ENCODE measurements around the gene MUTYH. TPM values are rescaled to one million over a fixed set of nuclear protein-coding genes. Genes with fewer than 3 reads are reported as not detected.

MUTYH gene
- total RNA-seq, 1 donor from 2014 or later = 34.9 TPM

DNA sequence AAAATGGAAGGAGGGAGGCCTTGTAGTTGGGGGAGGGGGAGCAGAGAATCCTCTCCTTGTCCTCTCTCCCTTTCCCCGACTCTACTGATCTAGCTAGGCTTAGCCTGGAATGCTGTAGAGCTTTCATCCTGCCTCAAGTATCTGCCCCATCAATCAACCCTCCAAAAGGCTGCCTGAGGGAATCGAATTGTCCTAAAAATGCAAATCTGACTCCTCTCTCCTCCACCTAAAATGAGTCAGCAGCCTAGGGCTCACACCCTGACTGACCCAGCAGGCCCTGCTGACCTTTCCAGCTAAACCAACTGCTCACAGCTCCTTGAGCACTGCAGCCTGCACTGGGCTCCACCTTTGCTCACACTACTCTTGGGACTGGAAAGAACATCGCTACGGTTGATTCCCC, 10.8 kb downstream of the MUTYH start:
- peaks cover 9% of the 10 kb centered on the region for H3K27me3 ChIP-seq (ENCODE audit: control insufficient read depth, insufficient read depth, low read length)
- H3K4me3 ChIP-seq (ENCODE audit: low read depth, low read length) = no peak overlapping the region
- TF ChIP-seq, protein P1, sequence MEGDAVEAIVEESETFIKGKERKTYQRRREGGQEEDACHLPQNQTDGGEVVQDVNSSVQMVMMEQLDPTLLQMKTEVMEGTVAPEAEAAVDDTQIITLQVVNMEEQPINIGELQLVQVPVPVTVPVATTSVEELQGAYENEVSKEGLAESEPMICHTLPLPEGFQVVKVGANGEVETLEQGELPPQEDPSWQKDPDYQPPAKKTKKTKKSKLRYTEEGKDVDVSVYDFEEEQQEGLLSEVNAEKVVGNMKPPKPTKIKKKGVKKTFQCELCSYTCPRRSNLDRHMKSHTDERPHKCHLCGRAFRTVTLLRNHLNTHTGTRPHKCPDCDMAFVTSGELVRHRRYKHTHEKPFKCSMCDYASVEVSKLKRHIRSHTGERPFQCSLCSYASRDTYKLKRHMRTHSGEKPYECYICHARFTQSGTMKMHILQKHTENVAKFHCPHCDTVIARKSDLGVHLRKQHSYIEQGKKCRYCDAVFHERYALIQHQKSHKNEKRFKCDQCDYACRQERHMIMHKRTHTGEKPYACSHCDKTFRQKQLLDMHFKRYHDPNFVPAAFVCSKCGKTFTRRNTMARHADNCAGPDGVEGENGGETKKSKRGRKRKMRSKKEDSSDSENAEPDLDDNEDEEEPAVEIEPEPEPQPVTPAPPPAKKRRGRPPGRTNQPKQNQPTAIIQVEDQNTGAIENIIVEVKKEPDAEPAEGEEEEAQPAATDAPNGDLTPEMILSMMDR (IDR thresholded peaks at IDR 0.05; ENCODE audit: insufficient read depth, low read length, poor library complexity, severe bottlenecking) = no peak
- no peak for DNase-seq (ENCODE audit: low read depth)
- no peaks in the 10 kb centered on the region for H3K36me3 ChIP-seq (ENCODE audit: control insufficient read depth, insufficient read depth, low read length)

DNA sequence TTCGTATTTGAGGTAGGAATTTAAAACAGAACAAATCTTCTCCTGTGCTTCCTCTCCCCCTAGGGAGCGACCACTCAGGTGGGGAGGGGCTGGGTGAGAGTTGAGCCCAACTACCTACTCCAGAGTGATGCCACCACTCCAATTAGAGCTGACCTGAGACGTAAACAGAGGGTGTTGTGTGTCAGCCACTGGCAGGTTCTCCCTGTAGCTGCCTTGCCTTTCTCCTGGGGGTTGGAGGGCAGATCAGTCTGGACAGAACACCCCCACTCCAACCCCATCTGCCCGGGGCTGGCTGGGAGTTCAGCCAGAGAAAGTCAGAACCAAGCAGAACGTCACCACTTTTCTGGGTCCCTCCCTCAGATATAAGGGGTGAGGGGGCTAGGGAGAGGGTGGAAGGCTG, 11.6 kb downstream of the MUTYH start:
- H3K27me3 ChIP-seq (ENCODE audit: control insufficient read depth, insufficient read depth, low read length) = peaks cover 9% of the 10 kb centered on the region
- TF ChIP-seq, protein P1 (IDR thresholded peaks at IDR 0.05; ENCODE audit: insufficient read depth, low read length, poor library complexity, severe bottlenecking) = no peak
- no peaks in the 10 kb centered on the region for H3K36me3 ChIP-seq (ENCODE audit: control insufficient read depth, insufficient read depth, low read length)
- no peak for DNase-seq (ENCODE audit: low read depth)
- H3K4me3 ChIP-seq (ENCODE audit: low read depth, low read length) = no peak overlapping the region

DNA sequence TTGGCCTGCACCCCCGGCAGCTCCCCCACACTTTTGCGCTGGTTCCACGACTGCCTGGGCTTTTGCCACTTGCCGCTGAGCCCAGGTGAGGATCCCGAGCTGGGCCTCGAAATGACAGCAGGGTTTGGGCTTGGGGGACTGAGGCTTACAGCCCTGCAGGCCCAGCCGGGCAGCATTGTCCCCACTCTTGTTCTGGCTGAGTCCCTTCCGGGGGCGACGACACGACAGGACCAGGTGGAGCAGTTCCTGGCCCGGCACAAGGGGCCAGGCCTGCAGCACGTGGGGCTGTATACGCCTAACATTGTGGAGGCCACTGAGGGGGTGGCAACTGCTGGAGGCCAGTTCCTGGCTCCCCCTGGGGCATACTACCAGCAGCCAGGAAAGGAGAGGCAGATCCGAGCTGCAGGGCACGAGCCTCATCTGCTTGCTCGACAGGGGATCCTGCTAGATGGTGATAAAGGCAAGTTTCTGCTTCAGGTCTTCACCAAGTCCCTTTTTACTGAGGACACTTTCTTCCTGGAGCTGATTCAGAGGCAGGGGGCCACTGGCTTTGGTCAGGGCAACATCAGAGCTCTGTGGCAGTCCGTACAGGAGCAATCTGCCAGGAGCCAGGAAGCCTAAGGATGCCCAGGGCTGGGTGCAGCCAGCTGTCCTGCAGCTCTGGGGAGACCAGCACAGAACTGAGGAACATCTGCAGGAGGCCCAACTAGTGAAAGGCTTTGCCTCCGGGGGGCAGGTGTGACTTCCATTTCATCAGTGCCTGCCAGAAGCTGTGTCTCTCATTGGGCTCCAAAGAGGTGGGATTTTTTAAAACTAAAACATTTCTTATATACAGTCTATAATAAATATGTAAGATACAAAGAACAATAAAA, 12.4 kb downstream of the MUTYH start:
- H3K4me3 ChIP-seq (ENCODE audit: low read depth, low read length) = no peak overlapping the region
- TF ChIP-seq, protein P1 (IDR thresholded peaks at IDR 0.05; ENCODE audit: insufficient read depth, low read length, poor library complexity, severe bottlenecking) = no peak

DNA sequence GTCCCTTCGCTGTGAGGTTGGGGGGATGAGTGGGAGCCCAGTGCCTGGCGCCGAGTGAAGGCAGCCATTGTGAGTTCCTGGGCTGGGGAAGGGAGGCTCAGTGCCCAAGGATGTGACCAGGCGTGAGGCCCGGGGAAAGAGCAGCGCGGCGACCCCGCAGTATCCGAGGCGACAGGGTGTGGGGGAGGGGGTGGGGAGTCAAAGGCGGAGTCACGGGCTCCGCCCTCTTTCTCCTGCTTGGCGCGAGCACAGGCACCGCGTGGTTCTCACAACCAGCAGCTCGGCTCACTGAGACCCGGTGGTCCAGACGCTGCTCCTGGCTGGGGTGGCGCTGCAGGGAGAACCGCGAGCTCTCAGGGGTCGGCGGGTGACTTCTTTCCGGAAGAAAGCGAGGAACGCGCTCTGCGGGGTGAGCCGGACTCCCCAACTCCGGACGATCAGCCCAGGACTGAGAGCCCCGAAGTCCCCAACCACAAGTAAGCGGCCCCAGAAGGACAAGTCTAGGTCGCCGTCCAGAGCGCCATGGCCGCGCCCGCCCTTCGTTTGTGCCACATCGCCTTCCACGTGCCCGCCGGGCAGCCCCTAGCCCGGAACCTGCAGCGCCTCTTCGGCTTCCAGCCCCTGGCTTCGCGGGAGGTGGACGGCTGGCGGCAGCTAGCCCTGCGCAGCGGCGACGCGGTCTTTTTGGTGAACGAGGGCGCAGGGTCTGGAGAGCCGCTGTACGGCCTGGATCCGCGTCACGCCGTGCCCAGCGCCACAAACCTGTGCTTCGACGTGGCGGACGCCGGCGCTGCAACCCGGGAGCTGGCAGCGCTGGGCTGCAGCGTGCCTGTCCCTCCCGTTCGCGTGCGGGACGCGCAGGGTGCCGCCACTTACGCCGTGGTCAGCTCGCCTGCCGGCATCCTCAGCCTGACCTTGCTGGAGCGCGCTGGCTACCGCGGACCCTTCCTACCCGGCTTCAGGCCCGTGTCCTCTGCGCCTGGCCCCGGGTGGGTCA, 13.3 kb downstream of the MUTYH start, which contains the start of gene HPDL:
Gene HPDL, plus strand, starts transcription at position 269 of the 997 bp plus-strand sequence. Its CDS starts 254 bp downstream, at position 523.
- Histone ChIP-seq H3K27me3 (ENCODE audit: control insufficient read depth, insufficient read depth, low read length) (peaks cover 9% of the 10 kb centered on the region), H3K36me3 (ENCODE audit: control insufficient read depth, insufficient read depth, low read length) (no peaks in the 10 kb centered on the region), H3K4me3 (ENCODE audit: low read depth, low read length) (peak within 1 kb of the TSS; percentile 41)
- DNase-seq (ENCODE audit: low read depth) = no peak
- TF ChIP-seq, protein P1 (IDR thresholded peaks at IDR 0.05; ENCODE audit: insufficient read depth, low read length, poor library complexity, severe bottlenecking) = no peak

More for the DNA sequence above, 12.4 kb downstream of the MUTYH start:
- H3K27me3 ChIP-seq (ENCODE audit: control insufficient read depth, insufficient read depth, low read length) = peaks cover 9% of the 10 kb centered on the region
- H3K36me3 ChIP-seq (ENCODE audit: control insufficient read depth, insufficient read depth, low read length) = no peaks in the 10 kb centered on the region
- no peak for DNase-seq (ENCODE audit: low read depth)

DNA sequence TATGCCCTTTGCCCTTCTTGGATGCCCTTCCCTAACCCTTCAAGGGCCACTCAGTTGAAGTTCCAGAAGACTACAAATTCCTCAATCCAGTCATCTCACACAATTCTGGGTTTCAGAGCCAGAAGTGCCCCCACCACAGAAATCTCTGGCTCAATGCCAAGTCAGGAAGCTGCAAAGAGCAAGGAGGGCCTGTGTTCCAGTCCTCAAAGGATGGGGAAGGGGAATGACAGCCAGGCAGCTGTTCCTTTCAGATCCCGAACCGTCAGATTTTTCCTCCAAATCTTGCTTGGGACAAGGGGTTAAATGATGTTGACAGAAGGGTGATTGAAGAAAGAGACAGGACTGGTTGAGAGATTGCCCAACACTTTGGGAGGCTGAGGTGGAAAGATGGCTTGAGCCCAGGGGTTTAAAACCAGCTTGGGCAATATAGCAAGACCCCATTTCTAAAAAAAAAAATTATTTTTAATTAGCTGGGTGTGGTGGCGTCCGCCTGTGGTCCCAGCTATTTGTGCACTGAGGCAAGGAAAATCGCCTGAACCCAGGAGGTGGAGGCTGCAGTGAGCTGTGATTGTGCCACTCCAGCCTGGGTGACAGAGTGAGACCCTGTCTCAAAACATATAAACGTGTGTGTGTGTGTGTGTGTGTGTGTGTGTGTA, 14.3 kb downstream of the MUTYH start:
- Histone ChIP-seq H3K4me3 (ENCODE audit: low read depth, low read length) (no peak overlapping the region), H3K27me3 (ENCODE audit: control insufficient read depth, insufficient read depth, low read length) (peaks cover 9% of the 10 kb centered on the region), H3K36me3 (ENCODE audit: control insufficient read depth, insufficient read depth, low read length) (no peaks in the 10 kb centered on the region)
- TF ChIP-seq, protein P1 (IDR thresholded peaks at IDR 0.05; ENCODE audit: insufficient read depth, low read length, poor library complexity, severe bottlenecking) = no peak
- no peak for DNase-seq (ENCODE audit: low read depth)
